Measurements from ENCODE around the gene HSF5. TPM values are rescaled to one million over a fixed set of nuclear protein-coding genes. Genes with fewer than 3 reads are reported as not detected.
"Not testable (repeated sequence)": the region's sequence is repeated elsewhere in the genome, so short reads cannot be mapped to it uniquely, and the experiment has no call there.

The HSF5 gene
- total RNA-seq, 1 experiment from 2014 or later, result not detected

DNA sequence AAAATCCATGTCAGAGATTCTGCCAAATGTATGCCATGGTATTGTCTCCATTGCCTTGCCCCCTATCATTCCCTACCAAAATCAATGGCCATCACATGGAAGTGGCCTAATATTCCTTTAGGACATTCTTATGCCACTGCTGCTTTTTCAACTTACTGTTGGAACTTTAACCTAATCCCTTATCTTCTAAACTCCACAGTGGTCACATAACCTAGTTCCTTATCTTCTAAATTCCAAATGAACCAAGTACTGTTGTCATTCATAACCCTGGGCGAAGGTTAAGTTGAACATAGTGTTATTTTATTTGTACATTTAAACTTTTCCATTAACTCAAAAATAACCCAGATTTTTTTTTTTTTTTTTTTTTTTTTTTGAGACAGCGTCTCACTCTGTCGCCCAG, 3.6 kb downstream of the HSF5 start:
- H3K27ac Mint-ChIP-seq, result no peak overlapping the region
- H3K23me2 ChIP-seq (ENCODE audit: insufficient read length, low read depth, low read length, poor library complexity, severe bottlenecking), result no peaks in the 10 kb centered on the region
- H3K4me3 Mint-ChIP-seq, result no peak overlapping the region
- no peak overlapping the region for H3K4me2 ChIP-seq (ENCODE audit: insufficient read depth, insufficient read length, low read length)
- H3K36me3 Mint-ChIP-seq (ENCODE audit: insufficient read depth in 1 of 3, low read depth in 3 of 3), result peaks cover 9 to 12% (median 10%) of the 10 kb centered on the region in 3 experiments; a peak in 6 of 7 replicates
- no peaks in the 10 kb centered on the region for H3K9me3 Mint-ChIP-seq
- no peak overlapping the region for H3K14ac ChIP-seq (ENCODE audit: insufficient read depth, low read length)
- H2BK120ac ChIP-seq (ENCODE audit: low read depth, low read length, poor library complexity, severe bottlenecking), result no peak overlapping the region
- no peaks in the 10 kb centered on the region for H3K4me1 Mint-ChIP-seq
- H3K4me1 ChIP-seq (ENCODE audit: insufficient read depth, low read length), result no peaks in the 10 kb centered on the region
- H3K79me2 ChIP-seq (ENCODE audit: insufficient read depth, low read length), result no peaks in the 10 kb centered on the region
- DNase-seq, result no peak
- no peak overlapping the region for H3K4ac ChIP-seq (ENCODE audit: low read depth, low read length)
- TF ChIP-seq, protein P1, sequence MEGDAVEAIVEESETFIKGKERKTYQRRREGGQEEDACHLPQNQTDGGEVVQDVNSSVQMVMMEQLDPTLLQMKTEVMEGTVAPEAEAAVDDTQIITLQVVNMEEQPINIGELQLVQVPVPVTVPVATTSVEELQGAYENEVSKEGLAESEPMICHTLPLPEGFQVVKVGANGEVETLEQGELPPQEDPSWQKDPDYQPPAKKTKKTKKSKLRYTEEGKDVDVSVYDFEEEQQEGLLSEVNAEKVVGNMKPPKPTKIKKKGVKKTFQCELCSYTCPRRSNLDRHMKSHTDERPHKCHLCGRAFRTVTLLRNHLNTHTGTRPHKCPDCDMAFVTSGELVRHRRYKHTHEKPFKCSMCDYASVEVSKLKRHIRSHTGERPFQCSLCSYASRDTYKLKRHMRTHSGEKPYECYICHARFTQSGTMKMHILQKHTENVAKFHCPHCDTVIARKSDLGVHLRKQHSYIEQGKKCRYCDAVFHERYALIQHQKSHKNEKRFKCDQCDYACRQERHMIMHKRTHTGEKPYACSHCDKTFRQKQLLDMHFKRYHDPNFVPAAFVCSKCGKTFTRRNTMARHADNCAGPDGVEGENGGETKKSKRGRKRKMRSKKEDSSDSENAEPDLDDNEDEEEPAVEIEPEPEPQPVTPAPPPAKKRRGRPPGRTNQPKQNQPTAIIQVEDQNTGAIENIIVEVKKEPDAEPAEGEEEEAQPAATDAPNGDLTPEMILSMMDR (conservative IDR thresholded peaks at IDR 0.05), result no peak
- WGBS (ENCODE audit: extremely low coverage, insufficient read length, low lambda C conversion rate), result no CpG with 5 or more reads among the region's 3 CpGs
- H3T11ph ChIP-seq (ENCODE audit: low read length), result no peak overlapping the region
- no peak overlapping the region for H4K91ac ChIP-seq (ENCODE audit: insufficient read length, low read depth, low read length)
- H3K18ac ChIP-seq (ENCODE audit: insufficient read length, low read depth, low read length), result no peak overlapping the region
- no peak overlapping the region for H3K27ac ChIP-seq (ENCODE audit: insufficient read length, low read depth, low read length)
- H4K20me1 ChIP-seq (ENCODE audit: control insufficient read depth, insufficient read depth, insufficient read length), result no peaks in the 10 kb centered on the region
- no peak overlapping the region for H2AK5ac ChIP-seq (ENCODE audit: insufficient read length, low read length)
- H2AFZ ChIP-seq (ENCODE audit: low read length), result no peak overlapping the region
- H3K27me3 Mint-ChIP-seq (ENCODE audit: low read depth), result 0 out of 2 replicates have a peak, but pooled peaks cover 2% of the 10 kb centered on the region
- no peak overlapping the region for H3K23ac ChIP-seq (ENCODE audit: insufficient read length, low read depth, low read length)
- no peak overlapping the region for H2BK5ac ChIP-seq (ENCODE audit: insufficient read length, low read length)
- no peak overlapping the region for H3K56ac ChIP-seq (ENCODE audit: insufficient read length, low read depth, low read length)
- H3K79me1 ChIP-seq (ENCODE audit: insufficient read depth, low read depth, low read length, poor library complexity, severe bottlenecking), result no peaks in the 10 kb centered on the region
- no peak overlapping the region for H2BK20ac ChIP-seq (ENCODE audit: low read depth, low read length, poor library complexity, severe bottlenecking)
- H4K5ac ChIP-seq (ENCODE audit: insufficient read length, low read depth, low read length), result no peak overlapping the region
- H3K27me3 ChIP-seq (ENCODE audit: insufficient read depth, low read length), result no peaks in the 10 kb centered on the region
- no peaks in the 10 kb centered on the region for H3K9me3 ChIP-seq (ENCODE audit: control insufficient read depth, low read depth, low read length)
- no peak overlapping the region for H2BK12ac ChIP-seq (ENCODE audit: insufficient read length, low read depth, low read length)
- no peak overlapping the region for H2BK15ac ChIP-seq (ENCODE audit: low read depth, low read length)
- H4K8ac ChIP-seq (replicated peaks; ENCODE audit: insufficient read length, low read depth, low read length), result no peak overlapping the region
- no peak overlapping the region for H3K9ac ChIP-seq (ENCODE audit: extremely low read depth, insufficient read length, low read length)

DNA sequence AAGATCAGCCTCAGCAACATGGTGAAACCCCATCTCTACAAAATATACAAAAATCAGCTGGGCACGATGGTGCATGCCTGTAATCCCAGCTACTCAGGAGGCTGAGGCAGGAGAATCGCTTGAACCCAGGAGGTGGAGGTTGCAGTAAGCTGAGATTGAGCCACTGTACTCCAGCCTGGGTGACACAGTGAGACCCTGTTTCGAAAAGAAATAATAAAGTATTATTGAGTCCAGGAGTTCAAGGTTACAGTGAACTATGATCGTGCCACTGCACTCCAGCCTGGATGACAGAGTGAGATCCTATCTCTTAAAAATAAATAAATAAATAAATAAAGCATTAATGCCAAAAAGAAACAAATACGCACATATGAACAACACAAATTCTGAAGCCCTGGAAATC, 6.4 kb downstream of the HSF5 start:
- not testable (repeated sequence) for H3K36me3 Mint-ChIP-seq (ENCODE audit: insufficient read depth in 1 of 3, low read depth in 3 of 3); DNase-seq; H3T11ph ChIP-seq (ENCODE audit: low read length); H3K14ac ChIP-seq (ENCODE audit: insufficient read depth, low read length); H2AFZ ChIP-seq (ENCODE audit: low read length); H4K5ac ChIP-seq (ENCODE audit: insufficient read length, low read depth, low read length); H3K4ac ChIP-seq (ENCODE audit: low read depth, low read length); H2BK120ac ChIP-seq (ENCODE audit: low read depth, low read length, poor library complexity, severe bottlenecking); H3K23me2 ChIP-seq (ENCODE audit: insufficient read length, low read depth, low read length, poor library complexity, severe bottlenecking); H3K18ac ChIP-seq (ENCODE audit: insufficient read length, low read depth, low read length); H3K27ac Mint-ChIP-seq; H2BK12ac ChIP-seq (ENCODE audit: insufficient read length, low read depth, low read length); H4K8ac ChIP-seq (replicated peaks; ENCODE audit: insufficient read length, low read depth, low read length); H4K91ac ChIP-seq (ENCODE audit: insufficient read length, low read depth, low read length); H3K27ac ChIP-seq (ENCODE audit: insufficient read length, low read depth, low read length); H2AK5ac ChIP-seq (ENCODE audit: insufficient read length, low read length); H3K27me3 Mint-ChIP-seq (ENCODE audit: low read depth); H3K4me1 ChIP-seq (ENCODE audit: insufficient read depth, low read length); H2BK20ac ChIP-seq (ENCODE audit: low read depth, low read length, poor library complexity, severe bottlenecking); H3K4me3 Mint-ChIP-seq; H3K4me1 Mint-ChIP-seq; H3K9me3 Mint-ChIP-seq; H3K56ac ChIP-seq (ENCODE audit: insufficient read length, low read depth, low read length); H3K9me3 ChIP-seq (ENCODE audit: control insufficient read depth, low read depth, low read length); H4K20me1 ChIP-seq (ENCODE audit: control insufficient read depth, insufficient read depth, insufficient read length); H3K9ac ChIP-seq (ENCODE audit: extremely low read depth, insufficient read length, low read length); H3K23ac ChIP-seq (ENCODE audit: insufficient read length, low read depth, low read length); H3K4me2 ChIP-seq (ENCODE audit: insufficient read depth, insufficient read length, low read length); H3K27me3 ChIP-seq (ENCODE audit: insufficient read depth, low read length); H2BK15ac ChIP-seq (ENCODE audit: low read depth, low read length); H2BK5ac ChIP-seq (ENCODE audit: insufficient read length, low read length); H3K79me1 ChIP-seq (ENCODE audit: insufficient read depth, low read depth, low read length, poor library complexity, severe bottlenecking); H3K79me2 ChIP-seq (ENCODE audit: insufficient read depth, low read length)
- WGBS (ENCODE audit: extremely low coverage, insufficient read length, low lambda C conversion rate), result no CpG with 5 or more reads among the region's 5 CpGs

Data from H9 (cell line).